ENCODE measurements around the gene CHEK1.

CHEK1 gene

GRCh38 chr11:125603207-125603606 lies 21.8 kb upstream of the CHEK1 start:
- no peak overlapping the region for H3K4me3 ChIP-seq (ENCODE audit: low read depth, low read length)
- no peak for TF ChIP-seq CTCF (IDR thresholded peaks at IDR 0.05; ENCODE audit: borderline replicate concordance, insufficient read depth, low read depth, low read length)

GRCh38 chr11:125605417-125605816 lies 19.5 kb upstream of the CHEK1 start:
- no peak for TF ChIP-seq CTCF (IDR thresholded peaks at IDR 0.05; ENCODE audit: borderline replicate concordance, insufficient read depth, low read depth, low read length)
- no peak overlapping the region for H3K4me3 ChIP-seq (ENCODE audit: low read depth, low read length)

- H3K4me3 ChIP-seq (ENCODE audit: low read depth, low read length) = no peak overlapping the region
- no peak for TF ChIP-seq CTCF (IDR thresholded peaks at IDR 0.05; ENCODE audit: borderline replicate concordance, insufficient read depth, low read depth, low read length)
These were observed 15.4 kb upstream of the CHEK1 start for GRCh38 chr11:125609545-125609944.

- TF ChIP-seq CTCF (IDR thresholded peaks at IDR 0.05; ENCODE audit: borderline replicate concordance, insufficient read depth, low read depth, low read length) = no peak
- no peak overlapping the region for H3K4me3 ChIP-seq (ENCODE audit: low read depth, low read length)
These were observed 6.6 kb upstream of the CHEK1 start for GRCh38 chr11:125618383-125618782.

GRCh38 chr11:125621995-125622394 lies 3.0 kb upstream of the CHEK1 start:
- TF ChIP-seq CTCF (IDR thresholded peaks at IDR 0.05; ENCODE audit: borderline replicate concordance, insufficient read depth, low read depth, low read length) = no peak

GRCh38 chr11:125623064-125623463 lies 1.9 kb upstream of the CHEK1 start:
- H3K4me3 ChIP-seq (ENCODE audit: low read depth, low read length) = no peak overlapping the region
- no peak for TF ChIP-seq CTCF (IDR thresholded peaks at IDR 0.05; ENCODE audit: borderline replicate concordance, insufficient read depth, low read depth, low read length)

More at GRCh38 chr11:125621995-125622394, 3.0 kb upstream of the CHEK1 start:
- no peak overlapping the region for H3K4me3 ChIP-seq (ENCODE audit: low read depth, low read length)

- H3K4me3 ChIP-seq (ENCODE audit: low read depth, low read length) = peak overlapping the region; percentile 89
- no peak for TF ChIP-seq CTCF (IDR thresholded peaks at IDR 0.05; ENCODE audit: borderline replicate concordance, insufficient read depth, low read depth, low read length)
These were observed 264 bp downstream of the CHEK1 start for GRCh38 chr11:125625225-125625629.
